SK-N-SH (cell line): ENCODE measurements around the gene WDR7.

Experiments used
- CTCF ChIP-seq: fragments of 200-600 bp; sonication (generic); IDR thresholded peaks from 2 replicates; pipeline ENCODE4 v1.6.1; 2017; ENCODE audit warnings: antibody characterized with exemption, mild to moderate bottlenecking, moderate library complexity
- EZH2phosphoT487 ChIP-seq: fragments of 200-600 bp; sonication (generic); IDR thresholded peaks from 2 replicates; pipeline ENCODE4 v1.6.1; 2017; ENCODE audit warnings: low read depth, mixed run types, mild to moderate bottlenecking, antibody characterized with exemption, moderate library complexity, borderline replicate concordance
- FOXJ3 ChIP-seq: sonication (generic); formaldehyde crosslinking; IDR thresholded peaks from 2 replicates; pipeline ENCODE4 v1.5.1; 2020; ENCODE audit warnings: mild to moderate bottlenecking, missing genetic modification reagents
- IRF3 ChIP-seq: fragments of 150-350 bp; IDR thresholded peaks from 2 replicates; pipeline ENCODE4 v1.6.1; 2016; ENCODE audit warnings: mild to moderate bottlenecking, low read depth, low read length
- MEF2A ChIP-seq: IDR thresholded peaks from 2 replicates; pipeline ENCODE4 v1.4.0; 2012; ENCODE audit warnings: low read depth, borderline replicate concordance
- NFIC ChIP-seq: IDR thresholded peaks from 2 replicates; pipeline ENCODE4 v1.4.0; 2012; ENCODE audit warnings: borderline replicate concordance
- POLR2AphosphoS5 ChIP-seq: IDR thresholded peaks from 2 replicates; pipeline ENCODE4 v1.6.1; 2012; ENCODE audit warnings: low read depth, low read length
- REST ChIP-seq: IDR thresholded peaks from 2 replicates; pipeline ENCODE4 v1.6.1; 2012; ENCODE audit warnings: mild to moderate bottlenecking, low read depth, low read length, moderate library complexity

GRCh38 chr18:56899660-56900059, 248.5 kb downstream of the WDR7 start:
- TF ChIP-seq REST, result no peak
- TF ChIP-seq CTCF, result no peak
- no peak for TF ChIP-seq FOXJ3 (CRISPR knock-in tag)
- TF ChIP-seq IRF3, result no peak
- TF ChIP-seq EZH2phosphoT487, result no peak
- no peak for TF ChIP-seq POLR2AphosphoS5
- TF ChIP-seq NFIC, result no peak
- TF ChIP-seq MEF2A, result no peak
